GM23248 (cell line): ENCODE data around the gene CSNK1A1. TPM values are rescaled to one million over a fixed set of nuclear protein-coding genes. Genes with fewer than 3 reads are reported as not detected.

Source experiments
- DNase-seq: peaks from one replicate; pipeline ENCODE4 v3.0.0-alpha.2; 2015
- H2AFZ ChIP-seq: fragments of 200-600 bp; sonication (generic); 2 replicates; pipeline ENCODE4 v1.6.1; 2016; ENCODE audit warnings: antibody characterized with exemption
- H3F3A ChIP-seq: fragments of 200-600 bp; sonication (generic); 2 replicates; pipeline ENCODE4 v1.6.1; 2016; ENCODE audit warnings: mild to moderate bottlenecking, antibody characterized with exemption, mixed run types; ENCODE audit not compliant: insufficient read depth
- H3K27ac ChIP-seq: fragments of 200-600 bp; sonication (generic); 2 replicates; pipeline ENCODE4 v1.5.1; 2016; ENCODE audit warnings: mild to moderate bottlenecking
- H3K27me3 ChIP-seq: fragments of 200-600 bp; sonication (generic); replicated peaks from 2 replicates; pipeline ENCODE4 v1.6.1; 2016; ENCODE audit warnings: mild to moderate bottlenecking; ENCODE audit not compliant: insufficient read depth
- H3K36me3 ChIP-seq: fragments of 200-600 bp; sonication (generic); 2 replicates; pipeline ENCODE4 v1.6.1; 2016; ENCODE audit warnings: low read depth, mild to moderate bottlenecking
- H3K4me1 ChIP-seq: fragments of 200-600 bp; sonication (generic); 2 replicates; pipeline ENCODE4 v1.6.1; 2016; ENCODE audit warnings: mild to moderate bottlenecking; ENCODE audit not compliant: insufficient read depth
- H3K4me2 ChIP-seq: fragments of 200-600 bp; sonication (generic); one replicate; pipeline ENCODE4 v1.6.1; 2016; ENCODE audit warnings: mild to moderate bottlenecking; ENCODE audit not compliant: unreplicated experiment
- H3K4me3 ChIP-seq: fragments of 200-600 bp; sonication (generic); 2 replicates; pipeline ENCODE4 v1.5.1; 2016; ENCODE audit warnings: mild to moderate bottlenecking
- H3K79me2 ChIP-seq: fragments of 200-600 bp; sonication (generic); 2 replicates; pipeline ENCODE4 v1.6.1; 2016; ENCODE audit warnings: mild to moderate bottlenecking; ENCODE audit not compliant: insufficient read depth
- H3K9ac ChIP-seq: fragments of 200-600 bp; sonication (generic); 2 replicates; pipeline ENCODE4 v1.6.1; 2016; ENCODE audit warnings: mild to moderate bottlenecking
- H3K9me2 ChIP-seq: fragments of 200-600 bp; sonication (generic); 2 replicates; pipeline ENCODE4 v1.6.1; 2016; ENCODE audit warnings: mixed run types, mild to moderate bottlenecking, moderate library complexity; ENCODE audit not compliant: insufficient read depth
- H3K9me3 ChIP-seq: fragments of 200-600 bp; sonication (generic); one replicate; pipeline ENCODE4 v1.6.1; 2017; ENCODE audit warnings: low read depth
- H4K20me1 ChIP-seq: fragments of 200-600 bp; sonication (generic); 2 replicates; pipeline ENCODE4 v1.6.0; 2016; ENCODE audit not compliant: insufficient read depth
- EZH2 ChIP-seq: fragments of 200-600 bp; sonication (generic); IDR thresholded peaks from 2 replicates; pipeline ENCODE4 v1.6.1; 2018; ENCODE audit warnings: antibody characterized with exemption, mild to moderate bottlenecking; ENCODE audit not compliant: insufficient read depth, poor library complexity, severe bottlenecking
- EZH2phosphoT487 ChIP-seq: fragments of 200-600 bp; sonication (generic); IDR thresholded peaks from 2 replicates; pipeline ENCODE4 v1.6.1; 2018; ENCODE audit warnings: antibody characterized with exemption, moderate library complexity, mild to moderate bottlenecking, low read depth; ENCODE audit not compliant: insufficient read depth
- WGBS, 2 experiments: methylation state at CpG; one replicate each; pipeline ENCODE4 v1.1.6; 2015 to 2017; ENCODE audit warnings: low lambda C conversion rate in 2 of 2, low coverage in 1 of 2; ENCODE audit errors: missing lambda C conversion rate in 2 of 2; 5-methylcytosine and 5-hydroxymethylcytosine counted together
- in situ Hi-C: fragments of 300-500 bp; cut with MboI; formaldehyde crosslinking; loops from 2 replicates; pipeline ENCODE4 v1.15.0; 2020
- polyA plus RNA-seq: library from polyadenylated mRNA; unstranded; fragments of >200 nt; fragmentation: Nextera tagmentation; extraction: Ambion mirVana; gene quantifications from 2 replicates; pipeline ENCODE4 v1.2.1, GENCODE V29; 2016
- total RNA-seq: library from RNA; depleted of rRNA; stranded (reverse); fragments of >200 nt; shearing (Covaris generic); gene quantifications from 2 replicates; pipeline ENCODE4 v1.2.3, GENCODE V29; 2014

CSNK1A1 gene
- total and polyA plus RNA-seq, 2 experiments from 2014 or later: 228 to 415 TPM

- Histone ChIP-seq H3K9me3 (no peaks in the 10 kb centered on the region), H3K27ac (peak overlapping the region; percentile 79), H3K4me3 (no peak overlapping the region), H3K4me2 (peak overlapping the region; percentile 49), H3K27me3 (no peaks in the 10 kb centered on the region), H3F3A (peaks cover 47% of the 10 kb centered on the region), H4K20me1 (no peaks in the 10 kb centered on the region), H3K4me1 (peaks cover 55% of the 10 kb centered on the region), H3K36me3 (no peaks in the 10 kb centered on the region), H3K9me2 (no peaks in the 10 kb centered on the region), H2AFZ (peak overlapping the region; percentile 45), H3K79me2 (0 out of 2 replicates have a peak, but pooled peaks cover 14% of the 10 kb centered on the region), H3K9ac (peak overlapping the region; percentile 47)
- 1 to 2% methylated on average over 2 of the region's 2 CpGs for WGBS, 2 experiments
- DNase-seq: peak; percentile 75
- in situ Hi-C loops: loop anchor here (10.0 kb wide), 1 partner anchor 189 kb away; the partner anchor contains the start of gene IL17B
- TF ChIP-seq EZH2 (no peak), EZH2phosphoT487 (no peak)
These were observed 12.2 kb upstream of the CSNK1A1 start for GRCh38 chr5:149563466-149563865.

GRCh38 chr5:149561848-149562247, 10.6 kb upstream of the CSNK1A1 start:
- H3K27ac ChIP-seq: peak overlapping the region; percentile 79
- no peaks in the 10 kb centered on the region for H3K9me2 ChIP-seq
- no peaks in the 10 kb centered on the region for H3K27me3 ChIP-seq
- H3F3A ChIP-seq: peaks cover 47% of the 10 kb centered on the region
- H4K20me1 ChIP-seq: no peaks in the 10 kb centered on the region
- H3K4me2 ChIP-seq: peak overlapping the region; percentile 97
- in situ Hi-C loops: loop anchor here (10.0 kb wide), 1 partner anchor 187 kb away; the partner anchor contains the start of gene IL17B
- H3K36me3 ChIP-seq: no peaks in the 10 kb centered on the region
- peaks cover 55% of the 10 kb centered on the region for H3K4me1 ChIP-seq
- H3K9ac ChIP-seq: peak overlapping the region; percentile 69
- WGBS, 2 experiments: 12 to 14% methylated on average over 2 of the region's 2 CpGs
- no peaks in the 10 kb centered on the region for H3K9me3 ChIP-seq
- DNase-seq: peak; percentile 96
- TF ChIP-seq EZH2phosphoT487 (no peak), EZH2 (no peak)
- H3K79me2 ChIP-seq: 0 out of 2 replicates have a peak, but pooled peaks cover 14% of the 10 kb centered on the region
- H3K4me3 ChIP-seq: peak overlapping the region; percentile 64
- no peak overlapping the region for H2AFZ ChIP-seq

GRCh38 chr5:149559706-149560105, 8.5 kb upstream of the CSNK1A1 start:
- peak overlapping the region; percentile 30; the same call in 1 of the 2 replicates for H3K9ac ChIP-seq
- in situ Hi-C loops: loop anchor here (10.0 kb wide), 1 partner anchor 185 kb away; the partner anchor contains the start of gene IL17B
- no peaks in the 10 kb centered on the region for H3K9me2 ChIP-seq
- H3K27ac ChIP-seq: peak overlapping the region; percentile 79
- peak overlapping the region; percentile 33 for H2AFZ ChIP-seq
- 0 out of 2 replicates have a peak, but pooled peaks cover 14% of the 10 kb centered on the region for H3K79me2 ChIP-seq
- no peaks in the 10 kb centered on the region for H3K27me3 ChIP-seq
- H3K4me3 ChIP-seq: 0 out of 2 replicates have a peak overlapping the region, but pooled peaks have one; percentile 9
- no peaks in the 10 kb centered on the region for H3K36me3 ChIP-seq
- no peaks in the 10 kb centered on the region for H3K9me3 ChIP-seq
- WGBS, 2 experiments: 5 to 6% methylated on average over 2 of the region's 2 CpGs
- H3F3A ChIP-seq: peaks cover 47% of the 10 kb centered on the region
- peaks cover 55% of the 10 kb centered on the region for H3K4me1 ChIP-seq
- TF ChIP-seq EZH2phosphoT487 (no peak), EZH2 (no peak)
- no peaks in the 10 kb centered on the region for H4K20me1 ChIP-seq
- DNase-seq: peak; percentile 74
- peak overlapping the region; percentile 54 for H3K4me2 ChIP-seq

- Histone ChIP-seq H3K9me2 (no peaks in the 10 kb centered on the region), H3K27ac (peak overlapping the region; percentile 96; the same call in 1 of the 2 replicates), H3K9me3 (no peaks in the 10 kb centered on the region), H3K4me3 (peak overlapping the region; percentile 98), H3K36me3 (peaks cover 24% of the 10 kb centered on the region), H3K27me3 (no peaks in the 10 kb centered on the region), H4K20me1 (0 out of 2 replicates have a peak, but pooled peaks cover under 1% of the 10 kb centered on the region), H2AFZ (no peak overlapping the region), H3F3A (peaks cover 34% of the 10 kb centered on the region), H3K79me2 (peaks cover 46% of the 10 kb centered on the region), H3K4me1 (peaks cover 20% of the 10 kb centered on the region), H3K9ac (peak overlapping the region; percentile 100), H3K4me2 (peak overlapping the region; percentile 96)
- no peak for DNase-seq
- WGBS, 2 experiments: 89 to 90% methylated on average over 18 of the region's 18 CpGs
- in situ Hi-C loops: loop anchor here (5.0 kb wide), 1 partner anchor 110 kb away; no protein-coding TSS in a partner anchor
- no peak for TF ChIP-seq EZH2phosphoT487
- TF ChIP-seq EZH2: no peak
These were observed 1.4 kb upstream of the CSNK1A1 start for GRCh38 chr5:149552553-149553160.
